Measurements from ENCODE around the gene GNAL.
A peak's percentile ranks its signal among the peaks of the same experiment; 100 is the strongest.

GRCh38 chr18:11849841-11850634 lies 161.0 kb downstream of the GNAL start:
- TF ChIP-seq POLR2AphosphoS5 (IDR thresholded peaks at IDR 0.05), result peak; percentile 31
- TF ChIP-seq CTCF (IDR thresholded peaks at IDR 0.05), result no peak
- peak; percentile 65 for TF ChIP-seq EP300 (IDR thresholded peaks at IDR 0.05)
- no peak for TF ChIP-seq POLR2A (IDR thresholded peaks at IDR 0.05)
